ENCODE data around the gene ANO4. TPM values are rescaled to one million over a fixed set of nuclear protein-coding genes. Genes with fewer than 3 reads are reported as not detected.

ANO4 gene
- total RNA-seq, 3 donors from 2014 or later (not counting 1 experiment from before 2014, with no cell fraction given) = not detected

GRCh38 chr12:100871195-100871734 lies 76.7 kb downstream of the ANO4 start:
- no peaks in the 10 kb centered on the region for H3K27me3 ChIP-seq (ENCODE audit: control insufficient read depth, insufficient read depth, low read length)
- Mint-ChIP-seq H3K27ac (no peak overlapping the region), H3K27me3 (ENCODE audit: low read depth in 2 of 2) (no peaks in the 10 kb centered on the region), H3K9me3 (peaks cover 3 to 11% of the 10 kb centered on the region in 2 donors), H3K4me1 (no peaks in the 10 kb centered on the region), H3K4me3 (no peak overlapping the region), H3K36me3 (peaks cover 7% of the 10 kb centered on the region)
- TF ChIP-seq CTCF (IDR thresholded peaks at IDR 0.05) = no peak
- no peaks in the 10 kb centered on the region for H3K36me3 ChIP-seq (ENCODE audit: control insufficient read depth, insufficient read depth, low read length)
- intact Hi-C loops (cut with micrococcal nuclease) = no loop called here
- no CpG with 5 or more reads among the region's 1 CpG for WGBS (ENCODE audit: insufficient coverage)
- no peak overlapping the region for H3K27ac ChIP-seq (ENCODE audit: low read length)
- no peak overlapping the region for H3K4me3 ChIP-seq (ENCODE audit: low read length)
- no peaks in the 10 kb centered on the region for H3K4me1 ChIP-seq (ENCODE audit: control insufficient read depth, insufficient read depth, low read length)
- no peak for ATAC-seq
- DNase-seq = no peak
- H3K9me3 ChIP-seq (ENCODE audit: control insufficient read depth, insufficient read depth, low read length) = peaks cover 5% of the 10 kb centered on the region

- Histone ChIP-seq H3K36me3 (ENCODE audit: control insufficient read depth, insufficient read depth, low read length) (no peaks in the 10 kb centered on the region), H3K4me3 (ENCODE audit: low read length) (no peak overlapping the region), H3K9me3 (ENCODE audit: control insufficient read depth, insufficient read depth, low read length) (peaks cover 5% of the 10 kb centered on the region), H3K4me1 (ENCODE audit: control insufficient read depth, insufficient read depth, low read length) (no peaks in the 10 kb centered on the region), H3K27ac (ENCODE audit: low read length) (no peak overlapping the region), H3K27me3 (ENCODE audit: control insufficient read depth, insufficient read depth, low read length) (no peaks in the 10 kb centered on the region)
- intact Hi-C loops (cut with micrococcal nuclease) = no loop called here
- Mint-ChIP-seq H3K4me1 (no peaks in the 10 kb centered on the region), H3K27ac (no peak overlapping the region), H3K27me3 (ENCODE audit: low read depth in 2 of 2) (no peaks in the 10 kb centered on the region), H3K9me3 (peaks cover 9% of the 10 kb centered on the region in 2 donors), H3K4me3 (no peak overlapping the region), H3K36me3 (peaks cover 7% of the 10 kb centered on the region)
- 82% methylated on average over 5 of the region's 7 CpGs for WGBS (ENCODE audit: insufficient coverage)
- no peak for TF ChIP-seq CTCF (IDR thresholded peaks at IDR 0.05)
- DNase-seq (no peak), ATAC-seq (no peak)
These were observed 80.6 kb downstream of the ANO4 start for GRCh38 chr12:100875156-100875555.

- Histone ChIP-seq H3K36me3 (ENCODE audit: control insufficient read depth, insufficient read depth, low read length) (no peaks in the 10 kb centered on the region), H3K27ac (ENCODE audit: low read length) (no peak overlapping the region), H3K27me3 (ENCODE audit: control insufficient read depth, insufficient read depth, low read length) (no peaks in the 10 kb centered on the region), H3K4me3 (ENCODE audit: low read length) (no peak overlapping the region), H3K9me3 (ENCODE audit: control insufficient read depth, insufficient read depth, low read length) (peaks cover 5% of the 10 kb centered on the region), H3K4me1 (ENCODE audit: control insufficient read depth, insufficient read depth, low read length) (no peaks in the 10 kb centered on the region)
- intact Hi-C loops (cut with micrococcal nuclease) = no loop called here
- H3K9me3 Mint-ChIP-seq = peaks cover 9% of the 10 kb centered on the region in 2 donors
- no peaks in the 10 kb centered on the region for H3K27me3 Mint-ChIP-seq (ENCODE audit: low read depth in 2 of 2)
- H3K4me3 Mint-ChIP-seq = no peak overlapping the region
- 84% methylated on average over 2 of the region's 2 CpGs for whole genome bisulfite sequencing (ENCODE audit: insufficient coverage)
- DNase-seq = no peak
- TF ChIP-seq CTCF (IDR thresholded peaks at IDR 0.05) = no peak
- ATAC-seq = no peak
- peaks cover 7% of the 10 kb centered on the region for H3K36me3 Mint-ChIP-seq
- no peak overlapping the region for H3K27ac Mint-ChIP-seq
- H3K4me1 Mint-ChIP-seq = no peaks in the 10 kb centered on the region
These were observed 81.2 kb downstream of the ANO4 start for GRCh38 chr12:100875771-100876170.

- H3K4me3 Mint-ChIP-seq = no peak overlapping the region
- no peaks in the 10 kb centered on the region for H3K4me1 ChIP-seq (ENCODE audit: control insufficient read depth, insufficient read depth, low read length)
- no peaks in the 10 kb centered on the region for H3K4me1 Mint-ChIP-seq
- no peaks in the 10 kb centered on the region for H3K27me3 Mint-ChIP-seq (ENCODE audit: low read depth in 2 of 2)
- H3K4me3 ChIP-seq (ENCODE audit: low read length) = no peak overlapping the region
- H3K36me3 Mint-ChIP-seq = peaks cover 7% of the 10 kb centered on the region
- no peak for ATAC-seq
- no peak overlapping the region for H3K27ac Mint-ChIP-seq
- peaks cover 9% of the 10 kb centered on the region in 2 donors for H3K9me3 Mint-ChIP-seq
- peaks cover 5% of the 10 kb centered on the region for H3K9me3 ChIP-seq (ENCODE audit: control insufficient read depth, insufficient read depth, low read length)
- H3K27me3 ChIP-seq (ENCODE audit: control insufficient read depth, insufficient read depth, low read length) = no peaks in the 10 kb centered on the region
- DNase-seq = no peak
- no peaks in the 10 kb centered on the region for H3K36me3 ChIP-seq (ENCODE audit: control insufficient read depth, insufficient read depth, low read length)
- intact Hi-C loops (cut with micrococcal nuclease) = no loop called here
- H3K27ac ChIP-seq (ENCODE audit: low read length) = no peak overlapping the region
- no CpG with 5 or more reads among the region's 2 CpGs for WGBS (ENCODE audit: insufficient coverage)
- TF ChIP-seq CTCF (IDR thresholded peaks at IDR 0.05) = no peak
These were observed 83.2 kb downstream of the ANO4 start for GRCh38 chr12:100877776-100878175.

Measured in natural killer cell (primary cell).